ENCODE results near the gene SLC66A2. TPM values are rescaled to one million over a fixed set of nuclear protein-coding genes. Genes with fewer than 3 reads are reported as not detected.

SLC66A2 gene
- total RNA-seq, 1 experiment from 2014 or later: 22.8 TPM

DNA sequence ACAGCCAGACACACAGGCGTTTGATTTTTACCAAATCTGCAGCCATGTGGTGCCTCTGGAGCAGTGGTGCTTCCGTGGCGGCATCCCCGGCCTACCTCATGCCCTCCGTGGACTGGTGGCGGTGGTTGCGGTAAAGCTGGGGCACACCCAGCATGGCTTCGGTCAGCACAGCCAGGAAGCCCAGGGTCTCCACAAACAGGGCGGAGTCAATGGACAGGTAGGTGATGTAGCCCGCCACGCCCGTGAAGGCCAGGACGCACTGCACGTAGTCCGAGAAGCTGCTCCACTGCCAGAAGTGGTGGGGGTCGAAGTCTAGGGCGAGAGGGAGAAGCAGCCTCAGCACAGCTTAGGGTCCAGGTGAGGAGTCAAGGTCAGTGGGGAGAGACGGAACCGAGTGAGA lies 32.4 kb downstream of the SLC66A2 start:
- DNase-seq (ENCODE audit: low spot score): no peak

DNA sequence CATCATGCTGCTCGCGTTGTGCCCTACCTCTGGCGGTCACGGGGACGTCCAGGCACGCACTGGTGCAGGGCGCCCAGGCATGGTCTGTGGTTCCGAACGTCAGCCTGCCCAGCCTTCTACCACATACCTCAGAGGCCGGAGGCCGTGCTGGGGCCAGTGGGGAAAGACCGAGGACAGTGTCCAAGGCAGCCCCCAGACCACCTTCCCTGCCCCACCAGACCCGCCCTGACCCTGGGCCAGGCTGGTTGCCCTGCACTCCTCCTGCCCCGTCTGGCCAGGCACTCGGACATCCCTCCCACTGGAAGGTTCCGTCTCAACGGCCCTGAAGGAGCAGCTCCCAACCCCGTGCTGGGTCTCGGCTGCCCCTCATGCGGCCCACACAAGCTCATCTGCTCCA lies 32.8 kb downstream of the SLC66A2 start:
- no peak for DNase-seq (ENCODE audit: low spot score)

DNA sequence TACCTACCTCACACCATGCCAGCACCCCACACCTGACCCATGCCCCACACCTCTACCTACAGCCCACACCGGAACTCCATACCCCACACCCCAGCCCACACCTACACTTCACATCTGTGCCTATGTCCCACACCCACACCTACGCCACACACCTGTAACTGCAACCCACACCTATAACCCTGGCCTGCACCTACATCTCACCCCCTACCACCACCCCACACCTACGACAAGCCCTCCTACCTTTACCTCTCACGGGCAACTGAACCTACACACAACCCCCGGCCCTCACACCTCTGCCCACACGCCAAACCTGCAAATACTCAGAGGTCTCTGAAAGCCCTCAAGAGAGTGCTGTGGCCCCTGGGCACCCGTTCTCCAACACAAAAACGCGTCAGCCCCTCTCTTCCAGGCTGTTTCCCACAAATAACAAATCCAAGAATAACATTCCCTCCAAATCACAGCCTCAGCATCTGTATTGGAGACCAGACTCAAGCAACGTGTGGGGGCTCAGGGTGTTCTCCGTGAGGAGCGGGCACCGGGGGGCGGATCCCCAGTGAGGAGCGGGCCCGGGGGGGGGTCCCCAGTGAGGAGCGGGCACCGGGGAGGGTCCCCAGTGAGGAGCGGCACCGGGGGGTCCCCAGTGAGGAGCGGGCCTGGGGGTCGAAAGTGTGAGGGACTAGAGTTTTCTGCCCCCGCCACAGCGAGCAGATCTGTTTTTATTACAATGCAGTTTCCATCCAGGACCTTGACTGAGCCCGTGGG lies 33.4 kb downstream of the SLC66A2 start:
- DNase-seq (ENCODE audit: low spot score): no peak

DNA sequence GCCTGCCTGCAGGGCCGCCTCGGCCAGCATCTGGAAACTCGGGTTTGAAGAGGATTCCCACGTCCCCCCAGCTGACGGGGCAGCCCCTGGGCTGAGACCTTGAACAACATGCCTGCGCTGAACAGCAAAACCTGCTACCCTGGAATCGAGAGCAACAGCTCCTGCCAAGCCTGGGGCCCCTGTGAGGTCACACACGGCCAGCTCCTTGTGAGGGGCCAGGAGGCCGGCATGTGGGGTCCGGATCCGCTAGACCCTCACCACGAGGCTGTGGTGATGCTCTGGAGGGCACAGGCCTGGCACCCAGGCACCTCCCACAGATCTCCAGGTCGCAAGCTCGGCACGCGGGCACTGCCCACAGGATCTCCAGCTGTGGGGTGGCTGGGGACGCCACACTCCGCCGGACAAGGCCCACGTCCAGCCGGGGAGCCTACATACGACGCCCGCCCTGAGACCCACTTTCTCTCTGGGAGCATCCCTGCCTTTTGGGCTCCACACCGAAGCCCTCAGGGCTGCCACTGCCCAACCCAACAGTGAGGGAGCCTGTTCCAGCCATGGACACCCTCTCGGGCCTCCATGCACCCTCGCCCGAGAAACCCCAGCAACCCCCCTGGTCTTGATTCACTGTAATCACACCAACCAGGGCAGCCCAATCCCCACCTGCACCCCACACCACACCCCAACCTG lies 34.1 kb downstream of the SLC66A2 start:
- no peak for DNase-seq (ENCODE audit: low spot score)

DNA sequence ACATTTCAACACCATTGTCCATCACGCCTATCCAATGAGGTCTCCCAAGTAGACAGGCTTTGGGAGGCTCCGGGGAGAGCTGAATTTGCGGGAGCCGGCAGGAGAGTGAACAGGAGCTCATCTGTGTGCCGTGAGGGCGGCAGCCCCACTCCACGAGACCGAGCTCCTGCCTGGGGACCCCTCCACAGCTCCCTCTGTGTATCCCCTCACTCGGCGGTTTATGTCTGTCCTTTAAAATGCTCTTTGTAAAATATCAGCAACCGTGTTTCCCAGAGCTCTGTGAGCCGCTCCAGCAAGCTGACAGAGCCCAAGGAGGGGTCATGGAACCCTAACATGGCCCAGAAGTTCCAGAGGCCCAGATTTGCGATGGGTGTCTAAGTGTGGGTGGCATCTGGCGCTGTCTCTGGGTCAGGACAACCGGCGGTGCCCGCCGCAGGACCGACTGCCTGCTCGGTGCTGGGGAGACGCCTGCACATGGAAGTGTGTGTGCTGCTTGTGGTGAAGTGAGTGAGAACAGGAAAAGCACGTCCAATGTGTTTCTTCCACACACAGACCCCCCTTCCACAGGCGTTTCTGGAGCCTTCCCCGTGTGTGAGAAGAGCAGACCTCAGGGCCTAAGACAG lies 34.8 kb downstream of the SLC66A2 start:
- DNase-seq (ENCODE audit: low spot score): no peak

DNA sequence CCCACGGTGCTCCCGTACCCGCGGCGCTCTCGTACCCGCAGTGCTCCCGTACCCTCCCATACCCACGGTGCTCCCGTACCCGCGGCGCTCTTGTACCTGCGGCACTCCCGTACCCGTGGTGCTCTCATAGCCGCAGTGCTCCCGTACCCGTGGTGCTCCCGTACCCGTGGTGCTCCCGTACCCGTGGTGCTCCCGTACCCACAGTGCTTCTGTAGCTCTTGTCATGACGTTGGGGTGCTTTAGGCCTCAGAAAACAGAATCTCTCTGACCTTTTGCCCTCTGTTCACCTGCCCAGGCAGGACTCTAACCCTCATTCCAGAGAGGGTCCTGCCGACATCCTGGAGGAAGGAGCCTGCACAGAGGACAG lies 35.3 kb downstream of the SLC66A2 start:
- no peak for DNase-seq (ENCODE audit: low spot score)

DNA sequence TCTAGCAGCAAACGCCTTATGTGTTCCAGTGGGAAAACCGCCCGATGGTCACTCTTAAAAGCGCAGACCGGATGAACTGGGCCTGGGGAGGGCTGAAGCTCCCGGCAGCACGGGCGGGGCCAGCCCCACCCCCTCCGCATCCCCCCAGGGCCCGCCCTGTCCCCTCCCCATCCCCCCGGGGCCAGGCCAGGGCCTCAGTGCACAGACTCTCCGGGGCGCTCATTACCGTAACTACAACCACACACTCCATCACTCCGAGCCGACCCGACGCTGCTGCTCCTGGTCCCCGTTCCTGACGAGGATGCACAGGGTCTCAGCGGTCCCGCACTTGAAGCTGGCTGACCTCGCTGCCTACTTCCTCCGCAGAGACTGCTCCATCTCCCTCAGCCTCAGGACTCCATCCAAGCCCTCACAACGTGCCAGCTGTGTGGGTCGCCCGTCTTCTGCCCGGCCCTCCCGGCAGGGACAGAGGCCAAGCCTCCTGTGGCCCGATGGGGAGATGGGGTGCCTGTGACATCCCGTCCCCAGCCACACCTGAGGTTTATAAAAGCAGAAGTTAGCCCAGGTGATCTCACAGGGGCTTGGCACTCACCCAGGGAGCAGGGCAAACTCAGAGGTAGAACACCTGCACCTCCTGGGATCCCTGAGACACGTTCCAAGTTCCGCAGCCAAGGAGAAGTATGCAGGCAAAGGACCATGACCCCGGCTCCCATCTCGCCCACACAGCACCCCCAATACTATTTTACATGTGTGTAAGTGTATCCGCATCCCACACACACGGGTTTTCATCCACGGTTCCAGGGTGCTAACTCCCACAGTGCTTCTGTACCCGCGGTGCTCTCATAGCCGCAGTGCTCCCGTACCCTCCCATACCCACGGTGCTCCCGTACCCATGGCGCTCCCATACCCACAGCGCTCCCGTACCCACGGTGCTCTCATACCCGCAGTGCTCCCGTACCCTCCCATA lies 36.0 kb downstream of the SLC66A2 start:
- no peak for DNase-seq (ENCODE audit: low spot score)

DNA sequence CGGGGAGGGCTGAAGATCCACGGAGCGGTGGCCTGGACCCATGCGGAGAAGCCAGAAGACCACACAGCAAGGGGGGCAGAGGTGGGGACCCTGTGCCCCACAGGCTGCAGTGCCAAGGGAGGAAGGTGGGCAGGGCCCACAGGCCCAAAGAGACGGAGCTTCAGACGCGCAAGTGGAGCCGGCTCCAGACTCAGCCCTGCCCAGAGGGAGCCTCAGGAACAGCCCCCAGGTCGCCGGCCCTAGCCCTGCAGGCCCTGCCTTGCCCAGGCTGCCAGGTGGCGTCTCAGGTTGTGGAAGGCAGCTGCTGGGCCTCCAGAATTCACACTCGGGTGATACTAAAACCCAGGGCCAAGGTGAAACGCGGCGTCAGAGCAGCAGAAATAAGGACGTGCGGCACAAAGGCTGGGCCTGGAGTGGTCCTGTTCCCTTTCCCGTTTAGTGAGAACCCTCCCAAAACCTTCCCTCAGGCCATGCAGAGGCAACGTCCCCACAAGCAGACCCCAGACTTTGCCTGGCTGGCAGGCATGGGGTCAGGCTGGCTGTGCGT lies 36.8 kb downstream of the SLC66A2 start:
- DNase-seq (ENCODE audit: low spot score): no peak

DNA sequence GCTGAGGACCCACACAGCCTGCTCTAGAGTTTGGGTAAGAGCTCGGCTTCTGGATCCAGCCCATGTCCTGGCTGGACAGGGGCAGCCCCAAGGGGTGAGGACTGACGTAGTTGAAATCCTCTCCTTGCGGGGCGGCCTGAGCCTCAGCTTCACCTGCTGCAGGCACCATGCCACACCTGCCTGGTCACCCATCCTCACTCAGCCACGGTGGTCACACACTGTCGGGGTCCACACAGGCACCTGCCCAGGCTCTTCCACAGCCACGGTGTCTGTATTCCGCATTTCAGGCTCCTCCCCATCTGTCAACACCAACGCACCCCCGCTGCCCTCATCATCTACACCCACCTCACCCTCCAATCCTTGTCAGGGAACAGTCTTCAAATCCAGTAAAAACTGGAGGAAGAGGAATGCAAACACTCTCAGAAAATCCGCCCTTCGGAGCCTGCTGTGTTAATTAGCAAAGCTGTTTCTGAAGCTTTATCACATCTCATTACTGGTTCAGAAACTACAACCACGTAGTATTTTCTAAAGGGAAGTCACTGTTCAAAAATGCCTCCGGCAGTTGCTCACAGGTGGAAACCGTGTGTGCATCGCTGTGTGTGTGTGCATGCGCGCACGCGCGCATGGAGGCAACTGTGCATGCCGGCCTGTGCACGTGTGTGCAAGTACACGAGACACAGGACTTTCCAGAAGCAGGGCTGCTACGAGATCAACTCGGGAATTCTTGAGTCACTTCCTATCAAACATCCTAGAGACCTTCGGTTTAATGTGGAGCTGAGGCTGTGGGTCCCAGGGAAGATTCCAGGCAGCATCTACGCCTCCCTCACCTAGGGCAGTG lies 38.2 kb downstream of the SLC66A2 start:
- DNase-seq (ENCODE audit: low spot score): no peak

DNA sequence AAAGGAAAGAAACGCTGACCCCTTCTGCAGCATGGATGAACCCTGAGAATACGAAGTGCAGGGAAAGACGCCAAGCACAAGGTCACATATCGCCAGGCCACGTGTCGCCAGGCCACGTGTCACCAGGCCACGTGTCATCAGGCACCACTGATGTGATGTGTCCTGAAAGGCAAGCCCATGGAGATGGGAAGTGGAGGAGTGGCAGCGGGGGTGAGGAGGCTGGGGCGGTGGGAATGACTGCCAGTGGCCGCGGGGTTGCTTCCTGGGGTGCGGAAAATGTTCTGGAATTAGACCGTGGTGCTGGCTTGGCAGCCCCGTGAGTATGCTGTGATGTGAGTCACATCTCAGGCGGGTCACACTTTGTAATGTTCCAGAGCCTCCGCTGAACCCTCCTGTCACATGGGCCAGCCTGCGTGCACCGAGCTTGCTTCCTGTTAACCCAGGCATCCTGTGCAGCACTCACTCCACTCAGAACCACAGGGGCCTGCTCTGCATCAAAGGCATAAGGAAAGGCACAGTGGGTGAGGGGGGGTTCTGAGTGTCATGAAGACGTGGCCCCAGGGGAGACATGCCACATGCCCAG lies 39.0 kb downstream of the SLC66A2 start:
- no peak for DNase-seq (ENCODE audit: low spot score)

DNA sequence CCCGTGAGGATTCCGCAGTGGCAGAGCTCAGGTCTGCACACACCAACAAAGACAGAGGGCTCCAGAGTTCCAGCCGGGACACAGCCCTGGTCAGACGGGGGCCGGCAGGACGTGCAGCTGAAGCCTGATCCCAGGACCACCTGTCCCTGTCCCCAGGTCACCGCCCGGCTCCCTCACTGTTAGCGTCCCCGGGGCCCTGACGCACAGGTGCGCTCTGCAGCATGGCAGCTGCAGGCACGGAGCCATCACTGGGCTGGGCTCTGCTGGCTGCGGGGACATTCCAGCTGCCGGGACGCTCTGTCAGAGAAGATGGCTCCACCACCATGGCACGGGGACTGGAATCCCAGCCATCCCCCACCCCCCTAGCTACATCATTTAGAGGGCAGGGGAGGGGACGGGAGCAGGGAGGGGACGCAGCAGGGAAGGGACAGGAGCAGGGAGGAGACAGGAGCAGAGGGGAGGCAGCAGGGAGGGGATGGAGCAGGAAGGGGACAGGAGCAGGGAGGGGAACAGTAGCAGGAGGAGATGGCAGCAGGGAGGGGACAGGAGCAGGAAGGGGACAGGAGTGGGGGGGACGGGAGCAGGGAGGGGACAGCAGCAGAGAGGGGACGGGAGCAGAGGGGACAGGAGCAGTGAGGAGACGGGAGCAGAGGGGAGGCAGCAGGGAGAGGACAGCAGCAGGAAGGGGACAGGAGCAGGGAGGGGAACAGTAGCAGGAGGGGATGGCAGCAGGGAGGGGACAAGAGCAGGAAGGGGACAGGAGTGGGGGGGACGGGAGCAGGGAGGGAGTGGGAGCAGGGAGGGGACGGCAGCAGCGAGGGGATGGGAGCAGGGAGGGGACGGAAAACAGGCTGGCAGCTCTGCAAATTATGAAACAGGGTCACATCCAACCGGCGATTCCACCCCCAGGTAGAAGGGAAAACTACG lies 39.8 kb downstream of the SLC66A2 start:
- DNase-seq (ENCODE audit: low spot score): no peak

DNA sequence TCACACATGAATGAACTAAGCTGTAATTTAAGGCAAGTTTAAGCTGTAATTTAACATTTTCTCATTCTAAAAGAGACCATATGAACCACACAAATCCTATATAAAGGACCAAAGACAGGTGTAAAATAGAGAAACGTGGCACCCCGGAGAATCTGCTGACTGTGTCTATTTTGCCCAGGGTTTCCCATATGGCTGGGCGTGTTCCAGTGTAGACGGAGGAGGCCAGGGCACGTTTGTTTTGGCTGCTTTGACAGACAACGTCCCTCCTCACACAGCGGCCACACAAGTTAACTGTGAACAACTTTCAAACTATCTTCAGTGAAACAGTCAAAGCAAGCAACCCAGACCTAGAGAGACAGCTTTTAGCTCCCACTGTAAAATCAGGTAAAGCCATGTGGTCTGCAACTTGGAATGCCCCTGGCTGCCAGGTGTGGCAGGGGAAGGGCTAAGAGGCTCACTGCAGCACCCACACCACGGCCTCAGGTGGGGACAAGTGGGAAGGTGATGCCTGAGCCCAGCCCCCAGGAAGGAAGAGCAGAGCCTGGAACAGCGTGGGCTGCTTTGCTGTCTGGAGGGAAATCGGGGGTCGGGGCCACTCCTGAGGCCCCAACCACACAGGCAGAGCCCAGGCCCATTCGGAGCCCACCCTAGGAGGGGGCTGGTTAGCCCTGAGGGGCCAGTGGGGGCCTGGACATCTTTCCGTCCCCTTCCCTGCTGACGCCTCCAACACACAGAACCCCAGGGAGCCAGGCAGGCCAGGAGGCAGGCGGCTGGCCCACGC lies 40.7 kb downstream of the SLC66A2 start:
- no peak for DNase-seq (ENCODE audit: low spot score)

DNA sequence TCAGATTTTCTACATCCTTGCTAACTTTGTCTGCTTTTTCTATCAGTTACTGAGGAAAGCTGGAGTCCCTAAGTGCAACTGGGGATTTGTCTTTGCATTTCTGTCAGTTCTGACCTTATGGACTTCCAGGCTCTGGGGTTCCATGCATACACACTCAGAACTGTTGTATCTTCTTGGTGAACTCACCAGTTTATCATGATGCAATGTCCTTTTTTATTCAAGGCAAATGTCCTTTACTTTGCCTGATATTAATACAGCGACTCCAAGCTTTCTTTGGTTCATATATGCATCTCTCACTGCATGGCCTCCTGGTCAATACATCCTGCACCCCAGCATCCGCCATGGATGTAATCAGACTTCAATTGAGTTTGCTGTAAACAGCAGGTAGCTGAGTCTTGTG lies 44.7 kb downstream of the SLC66A2 start:
- no peak for DNase-seq (ENCODE audit: low spot score)

DNA sequence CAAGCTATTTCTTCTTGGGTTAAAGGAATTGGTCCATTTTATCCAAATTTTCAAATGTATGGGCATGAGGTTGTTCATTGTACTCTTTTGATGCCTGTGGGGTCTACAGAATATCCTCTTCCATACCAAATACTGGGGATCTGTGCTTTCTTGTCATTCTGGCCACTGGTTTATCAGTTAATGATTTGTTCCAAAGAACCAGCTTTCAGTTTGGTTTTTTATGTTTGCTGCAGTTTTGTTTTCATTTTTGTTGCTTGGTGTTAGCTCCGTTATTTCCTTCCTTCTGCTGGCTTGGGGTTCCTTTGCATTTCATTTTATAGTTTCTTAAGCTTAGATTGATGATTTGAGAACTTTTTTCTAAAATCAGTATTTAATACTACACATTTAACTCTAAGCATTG lies 45.5 kb downstream of the SLC66A2 start:
- no peak for DNase-seq (ENCODE audit: low spot score)

DNA sequence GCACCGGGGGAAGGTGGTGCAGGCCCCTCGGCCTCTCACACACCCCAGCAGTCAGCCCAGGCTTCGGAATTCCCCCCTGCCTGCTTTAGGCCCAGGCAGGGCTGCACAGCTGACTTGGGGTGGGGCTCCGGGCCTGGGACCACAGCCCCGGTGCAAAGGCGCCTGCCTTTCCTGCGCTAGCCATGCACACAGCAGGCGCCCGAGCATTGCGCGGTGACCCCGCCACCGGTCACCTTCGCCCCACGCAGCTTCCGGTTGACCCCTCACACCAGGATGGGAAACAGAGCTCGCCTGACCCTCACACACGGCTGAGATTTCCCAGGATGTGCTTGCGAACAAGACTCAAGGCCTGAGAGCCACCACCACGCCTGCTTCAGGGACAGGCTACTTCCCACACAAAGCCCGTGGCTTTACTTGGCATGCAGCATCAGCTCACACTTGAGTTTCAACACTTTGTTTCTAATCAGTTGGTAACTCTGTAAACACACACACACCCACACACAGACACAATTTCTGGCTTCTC lies 46.0 kb downstream of the SLC66A2 start:
- DNase-seq (ENCODE audit: low spot score): no peak

DNA sequence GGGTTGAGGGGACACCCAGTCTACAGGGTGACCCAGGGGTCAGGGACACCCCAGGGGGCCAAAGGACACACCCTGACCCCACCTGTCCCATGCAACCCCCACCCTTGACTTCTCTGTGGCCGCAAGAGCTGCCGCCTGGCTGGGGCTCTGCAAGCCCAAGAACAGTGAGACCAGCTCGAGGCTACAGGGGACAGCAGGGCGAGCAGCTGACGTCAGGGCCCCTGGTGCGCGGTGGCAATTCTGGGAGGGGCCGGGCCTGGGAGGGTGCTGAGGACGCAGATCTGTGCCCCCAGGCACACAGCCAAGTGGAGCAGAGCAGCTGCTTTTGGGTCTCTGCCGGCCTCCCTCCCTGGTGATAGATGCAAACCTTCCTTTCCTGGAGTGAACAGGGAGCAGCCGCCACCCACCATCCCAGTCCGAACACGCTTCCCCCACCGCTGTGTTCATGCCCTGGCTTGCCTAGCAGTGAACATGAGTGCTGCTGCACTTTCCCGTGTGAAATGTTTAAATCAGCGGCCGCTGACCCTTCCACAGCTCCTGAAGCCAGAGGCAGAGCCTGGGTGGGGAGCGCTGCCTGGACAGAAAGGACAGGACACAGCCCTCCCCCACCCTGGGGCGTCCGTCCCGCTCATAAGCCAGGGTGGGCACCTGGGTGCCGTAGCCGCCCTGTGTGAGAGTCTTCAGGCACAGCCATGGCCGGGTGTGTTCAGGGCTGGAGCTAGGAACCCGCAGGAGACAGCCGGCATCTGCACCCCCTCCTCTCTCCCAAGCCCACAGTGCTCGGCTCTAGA lies 46.9 kb downstream of the SLC66A2 start:
- no peak for DNase-seq (ENCODE audit: low spot score)

DNA sequence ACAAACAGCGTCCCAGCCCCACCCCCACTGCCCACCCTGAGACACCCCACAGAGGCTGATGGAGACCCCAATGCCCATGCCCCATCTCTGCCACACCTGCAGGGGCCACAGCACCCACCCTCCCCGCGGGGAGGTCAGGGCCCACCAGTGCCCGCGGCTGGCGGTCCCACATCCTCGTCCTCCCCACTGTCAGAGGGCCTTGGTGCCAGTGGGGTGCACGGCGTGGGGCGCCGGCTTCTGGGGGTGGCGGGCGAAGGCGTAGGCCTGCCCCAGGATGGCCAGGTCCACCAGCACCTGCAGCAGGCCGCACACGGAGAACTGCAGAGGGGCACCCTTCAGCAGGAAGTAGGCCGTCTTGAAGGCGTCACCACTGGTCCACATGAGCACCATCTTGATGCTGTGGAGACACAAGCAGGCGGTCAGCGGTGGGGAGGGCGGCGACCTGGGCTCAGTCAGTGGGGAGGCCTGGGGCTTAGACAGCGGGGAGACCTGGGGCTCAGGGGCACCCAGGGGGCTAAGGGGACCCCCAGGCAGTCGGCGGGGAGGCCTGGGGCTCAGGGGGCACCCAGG lies 47.6 kb downstream of the SLC66A2 start:
- DNase-seq (ENCODE audit: low spot score): no peak
